Parathyroid adenoma (tissue), 2 donors: ENCODE data around the gene N4BP3.

Experiments used
- H2AFZ ChIP-seq: fragments of 300-600 bp; sonication (generic); one replicate; pipeline ENCODE4 v1.7.0; 2017; ENCODE audit warnings: antibody characterized with exemption, mild to moderate bottlenecking
- H3K27ac ChIP-seq: fragments of 300-600 bp; sonication (generic); one replicate; pipeline ENCODE4 v1.7.0; 2017
- H3K27me3 ChIP-seq: fragments of 300-600 bp; sonication (generic); one replicate; pipeline ENCODE4 v1.7.0; 2017; ENCODE audit warnings: low read length; ENCODE audit not compliant: control insufficient read depth, insufficient read depth
- H3K36me3 ChIP-seq: fragments of 300-600 bp; sonication (generic); one replicate; pipeline ENCODE4 v1.7.0; 2017; ENCODE audit warnings: low read length; ENCODE audit not compliant: control insufficient read depth, insufficient read depth
- H3K4me1 ChIP-seq: fragments of 300-600 bp; sonication (generic); one replicate; pipeline ENCODE4 v1.7.0; 2017; ENCODE audit warnings: control low read depth
- H3K4me2 ChIP-seq: fragments of 300-600 bp; sonication (generic); one replicate; pipeline ENCODE4 v1.7.0; 2017; ENCODE audit warnings: low read length
- H3K4me3 ChIP-seq: fragments of 300-600 bp; sonication (generic); one replicate; pipeline ENCODE4 v1.7.0; 2017; ENCODE audit warnings: low read depth, low read length
- H3K79me2 ChIP-seq: fragments of 300-600 bp; sonication (generic); one replicate; pipeline ENCODE4 v1.7.0; 2017; ENCODE audit warnings: control low read depth
- H3K9ac ChIP-seq: fragments of 300-600 bp; sonication (generic); one replicate; pipeline ENCODE4 v1.7.0; 2017; ENCODE audit warnings: mild to moderate bottlenecking
- H3K9me3 ChIP-seq: fragments of 300-600 bp; sonication (generic); one replicate; pipeline ENCODE4 v1.7.0; 2017; ENCODE audit warnings: low read length; ENCODE audit not compliant: control insufficient read depth
- CTCF ChIP-seq: fragments of 300-600 bp; sonication (generic); IDR thresholded peaks from one replicate; pipeline ENCODE4 v1.7.0; 2017; ENCODE audit warnings: antibody characterized with exemption, mild to moderate bottlenecking
- donor health status: primary hyperparathyroidism.

Gene N4BP3

GRCh38 chr5:178145965-178146820, 32.9 kb downstream of the N4BP3 start:
- Histone ChIP-seq H3K79me2 (no peaks in the 10 kb centered on the region), H3K9me3 (no peaks in the 10 kb centered on the region), H3K36me3 (no peaks in the 10 kb centered on the region), H3K4me1 (no peaks in the 10 kb centered on the region), H2AFZ (no peak overlapping the region), H3K4me3 (no peak overlapping the region), H3K27ac (no peak overlapping the region), H3K9ac (no peak overlapping the region), H3K4me2 (no peak overlapping the region), H3K27me3 (no peaks in the 10 kb centered on the region)
- TF ChIP-seq CTCF, result peak; percentile 86

GRCh38 chr5:178147406-178147805, 34.1 kb downstream of the N4BP3 start:
- H3K9me3 ChIP-seq, result no peaks in the 10 kb centered on the region
- no peak overlapping the region for H3K4me3 ChIP-seq
- no peaks in the 10 kb centered on the region for H3K79me2 ChIP-seq
- H3K4me1 ChIP-seq, result peaks cover 2% of the 10 kb centered on the region
- no peak for TF ChIP-seq CTCF
- no peaks in the 10 kb centered on the region for H3K27me3 ChIP-seq
- no peak overlapping the region for H3K27ac ChIP-seq
- H3K4me2 ChIP-seq, result no peak overlapping the region
- H2AFZ ChIP-seq, result no peak overlapping the region
- no peaks in the 10 kb centered on the region for H3K36me3 ChIP-seq
- H3K9ac ChIP-seq, result no peak overlapping the region

GRCh38 chr5:178149199-178149932, 36.0 kb downstream of the N4BP3 start:
- no peaks in the 10 kb centered on the region for H3K9me3 ChIP-seq
- no peaks in the 10 kb centered on the region for H3K27me3 ChIP-seq
- TF ChIP-seq CTCF, result no peak
- no peak overlapping the region for H3K9ac ChIP-seq
- H3K4me1 ChIP-seq, result peaks cover 2% of the 10 kb centered on the region
- H3K4me3 ChIP-seq, result no peak overlapping the region
- no peaks in the 10 kb centered on the region for H3K36me3 ChIP-seq
- no peak overlapping the region for H3K27ac ChIP-seq
- H3K79me2 ChIP-seq, result no peaks in the 10 kb centered on the region
- H2AFZ ChIP-seq, result no peak overlapping the region
- H3K4me2 ChIP-seq, result no peak overlapping the region

- H3K79me2 ChIP-seq, result no peaks in the 10 kb centered on the region
- no peaks in the 10 kb centered on the region for H3K36me3 ChIP-seq
- H2AFZ ChIP-seq, result no peak overlapping the region
- H3K9ac ChIP-seq, result no peak overlapping the region
- no peak overlapping the region for H3K4me2 ChIP-seq
- H3K4me3 ChIP-seq, result no peak overlapping the region
- no peaks in the 10 kb centered on the region for H3K27me3 ChIP-seq
- H3K27ac ChIP-seq, result no peak overlapping the region
- H3K9me3 ChIP-seq, result no peaks in the 10 kb centered on the region
- peaks cover 2% of the 10 kb centered on the region for H3K4me1 ChIP-seq
- TF ChIP-seq CTCF, result no peak
Measured at GRCh38 chr5:178150977-178151734, 37.8 kb downstream of the N4BP3 start.
